DMS53 treated with DMSO at 0.1 percent for 48 hours (cell line): Measurements from ENCODE around the gene BAD.

ENCODE experiments used
- DNase-seq: peaks from one replicate; lab custom pipeline; 2025; ENCODE audit not compliant: unreplicated experiment; lab: John Stamatoyannopoulos, UW

BAD gene

DNA sequence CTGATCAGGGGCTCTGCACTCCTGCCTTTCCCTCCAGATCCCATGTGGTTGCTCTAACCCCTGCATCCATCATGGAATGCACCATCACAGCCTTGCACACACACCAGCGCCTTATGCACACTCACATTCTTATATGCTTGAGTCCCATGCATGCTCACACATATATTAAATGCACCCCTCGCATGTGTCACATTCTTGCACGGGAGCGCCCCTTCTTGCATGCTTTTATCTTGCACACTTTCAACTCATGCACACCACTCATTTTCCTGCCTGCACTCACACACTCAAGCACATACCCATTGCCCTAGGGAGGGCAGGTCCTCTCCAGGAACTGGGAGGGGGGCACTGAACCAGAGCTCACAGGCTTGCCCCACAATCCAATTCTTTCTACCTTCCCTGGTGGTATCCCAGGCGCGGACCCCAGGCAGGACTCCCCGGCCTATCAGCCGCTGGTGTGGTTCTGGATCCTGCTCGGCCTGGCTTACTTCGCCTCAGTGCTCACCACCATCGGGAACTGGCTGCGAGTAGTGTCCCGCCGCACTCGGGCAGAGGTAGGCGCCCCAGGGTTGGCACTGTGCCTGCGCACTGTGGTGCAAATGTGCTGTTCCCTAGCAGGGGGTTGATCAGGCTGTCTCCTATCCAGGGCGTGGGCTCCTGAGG lies 13.4 kb upstream of the BAD start:
- DNase-seq, result no peak

DNA sequence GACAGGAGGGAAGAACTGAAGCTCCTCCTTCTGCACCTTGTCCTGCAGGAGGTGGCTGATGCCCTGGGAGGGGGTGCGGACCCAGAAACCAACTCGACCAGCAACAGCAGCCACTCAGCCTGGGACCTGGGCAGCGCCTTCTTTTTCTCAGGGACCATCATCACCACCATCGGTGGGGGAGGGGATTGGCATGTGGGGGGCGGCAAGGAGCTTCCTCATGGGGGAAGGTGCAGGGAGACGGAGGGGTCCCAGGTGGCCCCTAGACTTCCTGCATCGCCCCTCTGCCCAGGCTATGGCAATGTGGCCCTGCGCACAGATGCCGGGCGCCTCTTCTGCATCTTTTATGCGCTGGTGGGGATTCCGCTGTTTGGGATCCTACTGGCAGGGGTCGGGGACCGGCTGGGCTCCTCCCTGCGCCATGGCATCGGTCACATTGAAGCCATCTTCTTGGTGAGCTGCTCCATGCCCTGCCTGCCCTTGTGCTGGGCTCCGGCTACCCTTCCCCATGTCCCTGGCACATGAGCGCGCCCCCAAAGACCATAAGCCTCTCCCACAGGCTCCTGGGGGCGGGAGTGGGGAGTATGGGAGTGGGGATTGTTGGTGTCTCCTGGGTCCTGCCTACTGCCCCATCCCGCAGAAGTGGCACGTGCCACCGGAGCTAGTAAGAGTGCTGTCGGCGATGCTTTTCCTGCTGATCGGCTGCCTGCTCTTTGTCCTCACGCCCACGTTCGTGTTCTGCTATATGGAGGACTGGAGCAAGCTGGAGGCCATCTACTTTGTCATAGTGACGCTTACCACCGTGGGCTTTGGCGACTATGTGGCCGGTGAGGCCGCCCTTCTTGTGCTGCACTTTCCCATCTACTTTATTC lies 12.6 kb upstream of the BAD start:
- DNase-seq, result no peak

DNA sequence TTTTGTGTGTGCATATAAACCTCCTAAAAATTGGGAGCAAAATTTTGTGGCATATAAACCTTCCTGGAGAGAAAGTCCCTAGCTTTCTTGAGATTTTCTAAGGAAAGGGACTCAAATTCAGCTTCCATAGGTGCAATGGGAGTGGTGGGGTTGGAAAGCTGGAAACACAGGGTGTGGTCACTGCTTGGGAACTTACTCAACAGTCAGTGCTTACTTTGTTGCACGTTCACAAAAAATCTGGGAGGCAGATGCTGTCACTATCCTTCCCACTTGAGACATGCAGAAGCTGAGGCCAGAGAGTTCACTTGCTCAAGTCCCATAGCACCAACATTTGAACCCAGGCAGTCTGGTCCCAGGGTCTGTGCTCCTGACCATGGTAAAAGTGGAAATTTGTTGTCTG lies 11.8 kb upstream of the BAD start:
- DNase-seq, result no peak

DNA sequence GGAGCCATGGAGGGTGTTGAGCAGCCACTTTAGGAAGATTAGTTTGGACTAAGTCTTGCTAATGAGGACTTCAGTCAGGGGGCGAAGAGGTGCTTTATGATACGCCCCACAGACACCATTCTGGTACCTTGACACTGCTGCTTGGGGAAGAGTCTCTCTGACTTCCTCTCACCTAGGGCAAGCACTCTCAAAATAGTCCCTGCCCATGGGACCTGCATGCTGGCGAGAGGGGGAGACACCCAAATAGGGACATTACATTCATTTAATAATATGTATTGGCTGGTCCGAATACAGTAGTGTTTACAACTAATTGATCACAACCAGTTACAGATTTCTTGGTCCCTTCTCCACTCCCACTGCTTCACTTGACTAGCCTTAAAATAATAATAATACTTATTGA lies 11.3 kb upstream of the BAD start:
- DNase-seq, result no peak

DNA sequence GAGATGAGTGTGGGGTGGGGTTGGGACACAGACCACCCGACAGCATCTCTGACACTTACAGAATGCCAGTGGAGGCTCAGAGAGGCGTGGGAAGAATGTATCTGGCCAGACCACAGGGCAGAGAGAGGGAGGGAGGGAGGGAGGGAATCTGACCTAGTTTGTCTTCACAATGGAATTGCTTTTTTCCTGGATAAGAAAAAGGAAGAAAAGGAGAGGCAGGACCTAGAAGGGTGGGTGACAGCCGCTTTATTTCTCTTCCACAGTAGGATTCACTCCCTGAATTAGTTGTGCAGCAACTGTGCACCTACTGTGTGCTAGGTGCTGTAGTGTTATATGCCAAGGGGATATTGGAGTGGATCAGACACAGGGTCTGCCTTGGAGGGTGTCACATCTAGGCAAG lies 10.3 kb upstream of the BAD start:
- no peak for DNase-seq

DNA sequence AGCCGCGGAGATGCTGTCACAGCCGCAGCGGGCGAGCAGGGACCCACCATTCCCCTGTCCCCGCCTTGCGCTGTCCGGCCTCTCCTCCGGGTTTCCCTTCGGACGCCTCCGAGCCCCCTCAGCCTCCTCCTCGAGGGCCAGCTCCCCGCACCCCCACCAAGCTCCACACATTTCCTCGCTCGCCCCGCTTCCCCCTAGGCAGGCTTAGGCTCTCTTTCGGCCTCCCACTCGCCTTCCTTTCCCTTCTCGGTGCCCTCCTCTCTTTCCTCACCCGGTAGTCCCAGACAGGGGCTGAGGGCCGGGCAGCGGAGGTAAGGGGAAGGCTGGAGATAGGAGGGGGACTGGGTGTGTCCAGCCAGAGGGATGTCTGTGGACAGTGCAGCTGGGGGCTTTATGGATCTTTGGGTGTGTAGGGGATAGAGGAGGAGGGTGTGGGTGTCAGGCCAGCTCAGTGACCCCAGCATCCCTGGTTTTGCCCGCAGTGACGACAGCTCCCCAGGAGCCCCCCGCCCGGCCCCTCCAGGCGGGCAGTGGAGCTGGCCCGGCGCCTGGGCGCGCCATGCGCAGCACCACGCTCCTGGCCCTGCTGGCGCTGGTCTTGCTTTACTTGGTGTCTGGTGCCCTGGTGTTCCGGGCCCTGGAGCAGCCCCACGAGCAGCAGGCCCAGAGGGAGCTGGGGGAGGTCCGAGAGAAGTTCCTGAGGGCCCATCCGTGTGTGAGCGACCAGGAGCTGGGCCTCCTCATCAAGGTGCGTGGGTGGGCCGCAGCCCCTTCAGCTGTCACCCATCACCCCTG lies 8.2 kb upstream of the BAD start:
- DNase-seq, result no peak

DNA sequence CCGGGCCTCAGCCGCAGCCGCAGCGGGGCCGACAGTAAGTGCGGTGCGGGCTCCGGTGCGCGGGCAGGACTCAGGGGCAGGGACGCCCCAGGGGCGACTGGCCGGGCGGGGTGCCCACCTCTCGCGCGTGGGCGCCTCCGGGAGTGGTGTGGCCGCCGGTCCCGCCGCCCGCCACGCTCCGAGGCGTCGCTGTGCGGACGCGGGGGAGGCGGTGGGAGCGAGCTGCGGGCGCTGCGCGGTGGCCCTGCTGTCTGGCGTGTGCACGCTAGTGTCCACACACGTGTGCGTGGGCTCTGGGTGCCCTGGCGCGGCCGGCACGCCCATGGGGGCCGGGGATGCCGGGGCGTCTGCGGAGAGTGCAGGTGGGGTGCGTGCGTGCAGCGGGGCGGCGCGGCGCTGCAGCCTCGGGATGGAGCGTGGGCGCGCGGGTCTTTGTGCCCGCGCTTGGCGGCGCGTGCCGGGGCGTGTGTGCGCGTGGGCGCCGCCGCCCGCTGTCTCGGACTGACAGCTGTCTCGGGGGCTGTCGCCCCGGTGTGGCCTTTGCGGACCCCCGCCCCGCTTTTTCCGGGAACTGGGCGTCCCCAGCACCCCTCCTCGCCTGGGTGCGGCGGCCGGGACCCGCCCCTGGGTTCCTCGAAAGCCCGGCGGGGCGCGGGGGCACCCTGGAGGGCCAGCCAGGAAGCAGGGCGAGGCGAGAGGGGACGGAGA lies 7.4 kb upstream of the BAD start:
- DNase-seq, result no peak

DNA sequence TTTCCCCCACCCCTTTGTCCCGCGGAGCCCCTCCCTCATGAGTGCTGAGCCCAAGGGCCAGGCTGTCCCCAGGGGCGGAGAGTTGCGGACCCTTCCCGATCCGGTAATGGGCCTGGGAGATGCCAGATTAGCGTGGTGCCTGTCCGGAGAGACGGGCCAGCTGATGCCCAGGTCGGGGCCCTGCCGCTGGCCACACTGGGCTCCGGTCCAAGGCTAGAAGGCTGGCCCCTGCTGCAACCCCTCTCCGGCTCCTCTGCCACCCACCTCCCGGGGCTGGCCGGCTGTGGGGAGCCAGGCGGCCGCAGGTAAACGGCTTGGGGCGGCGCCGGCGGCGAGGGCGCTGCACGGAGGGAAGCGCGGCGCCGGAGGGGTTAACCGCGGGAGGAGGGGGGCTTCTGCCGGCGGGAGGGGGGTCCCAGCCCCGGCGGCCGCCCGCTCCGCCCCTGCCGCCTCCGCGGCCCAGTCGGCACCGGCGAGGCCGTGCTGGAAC lies 6.8 kb upstream of the BAD start, which contains the start of gene KCNK4:
Gene KCNK4, plus strand, starts transcription at position 41 of the 490 bp plus-strand sequence. CDS start 1,717 bp downstream, outside the sequence.
- DNase-seq, result no peak

DNA sequence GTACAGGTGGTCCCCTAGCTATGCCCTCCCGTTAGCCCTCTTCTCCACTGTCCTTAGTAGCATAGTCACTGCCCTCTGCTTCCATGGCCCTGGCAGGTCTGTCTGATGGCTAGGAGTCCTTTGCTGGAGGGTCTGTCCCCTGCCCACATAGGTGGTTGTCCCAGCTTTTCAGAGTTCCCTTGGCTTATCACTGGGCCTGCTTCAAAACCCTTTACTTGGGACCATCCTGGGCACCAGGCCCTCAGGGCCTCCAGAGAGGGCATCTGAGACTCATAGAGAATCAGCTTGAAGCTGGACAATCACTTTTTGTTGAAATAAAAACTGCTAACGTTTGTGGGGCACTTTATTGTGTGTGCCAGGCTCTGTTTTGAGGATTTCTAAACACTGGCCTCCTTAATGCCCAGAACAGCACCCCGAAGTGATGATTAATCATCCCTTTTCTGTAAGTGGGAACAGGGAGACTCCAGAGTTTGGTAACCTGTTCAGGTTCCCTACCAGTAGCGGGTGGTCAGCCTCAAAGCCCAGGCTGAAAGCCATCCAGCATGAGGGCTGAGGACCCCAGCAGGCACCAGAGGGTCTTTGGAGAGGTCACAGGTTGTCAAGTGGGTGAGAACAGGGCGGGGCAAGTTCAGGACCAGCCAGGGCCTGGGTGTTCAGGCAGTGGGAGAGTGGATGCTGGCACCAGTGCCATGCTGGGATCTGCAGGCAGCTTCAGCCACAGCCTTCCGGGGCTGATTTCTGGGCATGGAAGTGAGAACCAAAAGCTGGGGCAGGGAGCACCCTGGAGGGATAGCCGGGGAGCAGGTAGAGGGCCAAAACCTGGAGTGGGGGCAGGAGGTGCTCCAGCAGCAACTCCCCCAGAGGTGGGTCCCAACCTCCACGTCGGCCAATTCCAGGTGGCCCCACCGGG lies 6.1 kb upstream of the BAD start:
- DNase-seq, result no peak

DNA sequence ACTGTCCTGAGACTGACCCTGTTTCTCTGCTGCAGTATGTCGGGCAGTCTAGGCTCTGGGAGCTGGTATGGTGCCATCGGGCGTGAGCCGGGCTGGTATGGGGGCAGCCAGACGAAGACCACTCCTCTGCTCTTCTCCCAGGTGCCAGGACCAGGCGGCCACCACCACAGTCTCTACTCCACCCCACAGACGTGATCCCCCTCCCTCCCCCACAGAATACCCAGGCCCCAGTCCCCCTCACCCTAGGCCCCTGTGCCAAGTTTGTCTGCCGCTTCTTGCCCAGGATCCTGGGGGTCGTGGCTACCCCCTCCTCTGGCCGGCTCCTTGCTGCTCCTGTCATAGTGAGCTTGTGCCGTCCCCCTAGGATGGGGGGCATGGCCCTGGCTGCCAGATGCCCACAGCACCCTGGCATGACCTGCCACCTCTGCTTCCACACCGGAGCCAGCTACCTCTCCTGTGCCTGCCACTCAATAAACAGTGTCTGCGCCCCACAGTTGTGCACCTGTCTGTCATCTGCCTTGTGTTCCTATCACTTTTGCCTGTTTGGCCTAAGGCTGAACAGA lies 4.6 kb upstream of the BAD start:
- no peak for DNase-seq

DNA sequence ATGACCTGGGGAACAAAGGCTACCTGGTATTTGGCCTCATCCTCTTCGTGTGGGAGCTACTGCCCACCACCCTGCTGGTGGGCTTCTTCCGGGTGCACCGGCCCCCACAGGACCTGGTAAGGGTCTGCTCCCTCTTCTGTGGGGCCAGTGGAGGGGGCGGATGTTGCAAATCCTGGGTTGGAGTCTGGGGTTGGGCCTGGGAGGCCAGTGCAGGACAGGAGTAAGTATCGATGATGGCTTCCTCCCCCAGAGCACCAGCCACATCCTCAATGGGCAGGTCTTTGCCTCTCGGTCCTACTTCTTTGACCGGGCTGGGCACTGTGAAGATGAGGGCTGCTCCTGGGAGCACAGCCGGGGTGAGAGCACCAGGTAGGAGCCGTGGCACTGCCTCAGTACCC lies 3.9 kb upstream of the BAD start:
- DNase-seq, result no peak

DNA sequence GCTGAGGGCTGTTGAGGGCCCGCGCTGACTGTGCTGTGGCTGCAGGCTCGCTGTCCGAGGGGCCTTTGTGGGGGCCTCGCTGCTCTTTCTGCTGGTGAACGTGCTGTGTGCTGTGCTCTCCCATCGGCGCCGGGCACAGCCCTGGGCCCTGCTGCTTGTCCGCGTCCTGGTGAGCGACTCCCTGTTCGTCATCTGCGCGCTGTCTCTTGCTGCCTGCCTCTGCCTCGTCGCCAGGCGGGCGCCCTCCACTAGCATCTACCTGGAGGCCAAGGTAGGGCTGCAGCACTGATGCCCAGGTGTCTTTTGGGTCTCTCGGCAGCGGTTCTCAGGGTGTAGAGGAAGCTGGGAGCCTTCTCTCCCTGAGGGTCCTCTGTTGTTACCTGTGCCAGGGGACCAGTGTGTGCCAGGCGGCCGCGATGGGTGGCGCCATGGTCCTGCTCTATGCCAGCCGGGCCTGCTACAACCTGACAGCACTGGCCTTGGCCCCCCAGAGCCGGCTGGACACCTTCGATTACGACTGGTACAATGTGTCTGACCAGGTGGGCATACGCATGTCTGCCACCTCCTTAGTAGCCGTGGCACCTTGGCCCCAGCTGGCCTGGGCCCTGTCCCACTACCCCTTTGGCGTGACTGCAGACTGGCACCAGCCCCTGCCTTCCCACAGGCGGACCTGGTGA lies 3.3 kb upstream of the BAD start:
- DNase-seq, result no peak

DNA sequence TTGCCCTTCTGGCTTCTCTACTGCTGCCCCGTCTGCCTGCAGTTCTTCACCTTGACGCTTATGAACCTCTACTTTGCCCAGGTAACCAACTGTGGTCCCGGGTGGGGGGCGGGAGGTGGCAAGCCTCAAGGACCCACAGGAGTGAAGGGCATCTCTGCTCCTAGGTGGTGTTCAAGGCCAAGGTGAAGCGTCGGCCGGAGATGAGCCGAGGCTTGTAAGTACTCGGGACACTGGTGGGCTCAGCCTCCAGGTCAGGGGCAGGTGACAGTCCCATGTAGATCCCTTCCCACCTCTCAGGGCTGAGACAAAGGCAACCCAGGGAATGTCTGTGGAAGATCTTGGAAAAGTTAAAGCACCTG lies 2.3 kb upstream of the BAD start:
- DNase-seq, result no peak

DNA sequence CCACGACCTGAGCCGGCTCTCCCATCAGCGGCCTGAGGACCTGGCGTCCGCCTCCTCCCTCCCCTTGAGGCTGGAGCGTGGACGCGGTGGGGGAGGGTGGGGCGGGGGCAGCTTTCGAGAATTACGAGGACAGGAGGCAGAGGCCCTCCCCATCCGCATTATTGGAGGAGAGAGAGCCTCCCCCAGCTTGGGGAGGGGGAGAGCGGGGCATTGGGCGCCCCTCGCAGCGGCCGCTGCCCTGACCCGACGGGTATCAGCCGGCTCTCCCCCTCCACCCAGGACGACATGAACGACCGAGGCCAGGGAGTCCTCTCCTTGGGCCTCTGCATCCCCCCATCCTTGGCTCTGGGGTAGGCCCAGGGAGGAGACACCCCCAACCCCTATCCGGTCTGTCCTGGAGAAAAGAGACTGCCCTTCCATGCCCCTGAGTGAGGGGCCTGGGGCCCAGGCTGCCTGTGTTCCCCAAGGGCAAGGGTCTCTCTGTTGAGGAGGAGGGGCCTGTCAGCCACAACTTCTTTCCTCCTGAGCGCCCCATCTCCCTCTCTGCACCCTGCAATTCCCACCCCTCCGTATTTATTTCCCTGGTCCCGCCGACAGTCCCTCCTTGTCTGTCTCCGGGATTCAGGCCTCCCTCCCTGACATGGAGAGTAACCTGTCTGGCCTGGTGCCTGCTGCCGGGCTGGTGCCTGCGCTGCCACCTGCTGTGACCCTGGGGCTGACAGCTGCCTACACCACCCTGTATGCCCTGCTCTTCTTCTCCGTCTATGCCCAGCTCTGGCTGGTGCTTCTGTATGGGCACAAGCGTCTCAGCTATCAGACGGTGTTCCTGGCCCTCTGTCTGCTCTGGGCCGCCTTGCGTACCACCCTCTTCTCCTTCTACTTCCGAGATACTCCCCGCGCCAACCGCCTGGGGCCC lies 1.7 kb upstream of the BAD start:
- DNase-seq, result peak; percentile 44

DNA sequence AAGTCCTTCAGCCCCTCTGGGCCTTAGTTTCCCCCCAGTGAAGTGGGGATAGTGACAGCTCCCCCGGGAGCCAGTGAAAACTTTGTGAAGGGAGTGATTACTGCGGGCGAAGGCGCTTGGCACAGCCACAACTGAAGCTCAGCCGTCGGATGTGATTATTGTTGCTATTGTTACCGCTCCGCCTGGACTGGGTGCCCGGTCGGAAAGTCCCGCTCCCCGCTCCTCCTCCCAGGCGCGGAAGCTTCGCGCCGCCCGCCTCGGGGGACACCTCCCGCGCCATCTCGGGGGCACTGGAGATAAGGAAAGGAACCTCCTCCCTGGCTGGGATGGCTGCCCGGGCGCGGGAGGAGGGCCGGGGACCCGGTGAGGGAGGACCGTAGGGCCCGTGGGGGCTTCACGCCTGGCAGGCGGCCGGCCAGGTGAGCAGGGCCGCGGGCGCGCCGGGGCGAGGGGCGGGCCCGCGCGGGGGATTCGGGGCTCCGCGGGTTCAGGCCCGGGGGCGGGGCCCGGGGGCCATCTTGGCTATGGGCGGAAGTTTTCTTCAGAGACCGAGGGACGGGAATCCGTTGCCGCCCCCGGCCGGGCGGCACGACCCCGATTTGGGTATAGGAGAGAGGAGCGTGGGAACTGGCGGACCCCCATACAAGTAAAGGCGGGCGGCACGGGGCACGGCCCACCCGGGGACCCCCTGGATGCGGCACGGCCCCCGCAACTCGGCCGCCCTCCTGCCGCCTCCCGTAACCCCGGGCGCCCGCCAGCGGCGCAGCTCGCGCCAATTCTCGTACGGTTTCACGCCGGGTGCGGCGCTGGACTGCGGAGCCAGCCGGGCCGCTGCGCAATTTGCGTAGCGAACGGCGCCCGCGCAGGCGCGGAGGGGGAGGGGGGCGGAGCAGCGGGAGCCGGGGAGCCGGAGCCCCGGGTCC lies 758 bp upstream of the BAD start, which contains the start of gene GPR137:
Gene GPR137, plus strand, starts transcription at position 887 of the 923 bp plus-strand sequence. CDS start 677 bp downstream, outside the sequence.
- DNase-seq, result peak; percentile 68

DNA sequence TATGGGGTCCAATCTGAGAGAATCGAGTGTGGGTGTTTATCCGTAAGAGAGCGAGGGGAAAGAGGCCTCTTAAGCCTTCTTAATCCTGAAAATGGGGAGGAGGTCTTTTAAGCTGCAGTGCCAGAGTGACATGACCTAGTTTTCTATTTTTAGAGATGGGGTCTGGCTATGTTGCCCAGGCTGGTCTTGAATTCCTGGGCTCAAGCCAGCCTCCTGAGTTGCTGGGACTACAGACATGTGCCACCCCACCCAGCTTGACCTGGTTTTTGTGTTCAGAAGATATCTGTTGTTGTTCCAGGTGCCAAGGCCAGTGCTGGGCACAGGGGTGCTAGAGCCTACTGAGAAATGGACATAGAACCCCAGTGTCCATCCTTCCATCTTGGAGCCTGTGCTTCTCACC lies 1.4 kb downstream of the BAD start:
- no peak for DNase-seq
